GM18870 (cell line): ENCODE measurements around the gene PIK3C2G.
"Not testable (repeated sequence)": the region's sequence is repeated elsewhere in the genome, so short reads cannot be mapped to it uniquely, and the experiment has no call there.

Experiments used
- ATAC-seq: cut with Tn5 transposase; IDR thresholded peaks from one replicate; pipeline ENCODE4 v1.9.1; 2021; ENCODE audit warnings: moderate library complexity; ENCODE audit not compliant: unreplicated experiment

PIK3C2G gene

DNA sequence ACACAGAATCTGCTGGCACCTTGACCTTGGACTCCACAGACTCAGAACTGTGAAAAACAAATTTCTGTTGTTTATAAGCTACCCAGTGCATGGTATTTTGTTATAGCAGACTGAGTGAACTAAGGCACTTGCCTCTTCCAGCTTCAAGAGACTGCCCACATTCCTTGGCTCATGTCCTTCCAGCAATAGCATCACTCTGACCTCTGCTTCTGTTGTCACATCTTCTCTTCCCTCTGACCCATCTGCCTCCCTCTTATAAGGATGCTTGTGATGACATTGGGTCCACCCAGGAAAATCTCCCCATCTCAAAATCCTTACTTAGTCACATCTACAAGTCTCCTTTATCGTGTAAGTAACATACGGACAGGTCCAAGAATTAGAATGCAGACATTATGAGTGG lies 200.4 kb downstream of the PIK3C2G start:
- no peak for ATAC-seq

DNA sequence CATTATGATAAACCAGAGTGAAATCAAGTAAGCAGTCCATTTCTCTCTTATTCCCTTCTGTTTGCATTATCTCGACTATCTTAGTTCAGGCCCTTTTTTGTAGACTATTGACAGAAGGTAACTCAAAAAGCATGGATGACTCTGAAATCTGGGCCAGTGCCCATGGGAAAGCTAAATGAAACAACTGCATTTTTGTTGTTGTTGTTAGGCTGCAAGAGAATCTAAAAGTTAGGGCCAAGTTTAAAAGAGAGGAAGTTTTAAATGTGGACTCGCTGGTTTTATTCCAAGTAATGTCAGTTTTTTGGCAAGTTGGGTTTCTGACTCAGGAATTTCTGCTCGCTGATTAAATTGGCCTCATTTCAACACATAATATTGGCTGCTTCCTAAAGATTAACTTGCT lies 201.1 kb downstream of the PIK3C2G start:
- ATAC-seq: no peak

DNA sequence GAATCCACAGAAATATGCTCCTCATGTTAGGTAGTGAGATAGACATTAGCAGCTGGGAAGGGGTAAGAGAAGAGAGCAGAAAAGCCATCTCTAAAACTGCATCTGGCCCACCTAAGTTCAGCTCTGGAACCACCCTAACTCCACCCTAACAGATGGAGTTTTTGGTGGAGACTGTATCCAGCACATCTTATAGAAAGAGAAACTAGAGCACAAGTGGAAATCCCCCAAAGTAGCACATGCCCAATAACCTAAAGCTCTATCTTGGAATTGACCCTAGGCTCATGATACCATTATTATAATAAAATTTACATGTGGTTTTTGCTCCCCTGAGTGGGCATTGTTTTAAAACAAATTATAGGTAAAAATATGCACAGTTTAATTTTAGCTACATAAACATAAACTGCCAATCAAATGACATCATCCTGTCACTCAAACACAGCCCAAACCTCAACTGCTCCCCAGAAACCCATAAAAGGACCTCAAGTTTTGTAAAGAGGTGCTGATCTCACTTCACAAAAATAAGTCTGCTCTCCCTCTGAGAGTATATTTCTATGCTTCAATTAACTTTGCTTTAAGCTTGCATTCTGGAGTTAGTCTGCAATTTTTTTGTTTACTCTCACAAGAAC lies 206.4 kb downstream of the PIK3C2G start:
- ATAC-seq: peak; percentile 76

DNA sequence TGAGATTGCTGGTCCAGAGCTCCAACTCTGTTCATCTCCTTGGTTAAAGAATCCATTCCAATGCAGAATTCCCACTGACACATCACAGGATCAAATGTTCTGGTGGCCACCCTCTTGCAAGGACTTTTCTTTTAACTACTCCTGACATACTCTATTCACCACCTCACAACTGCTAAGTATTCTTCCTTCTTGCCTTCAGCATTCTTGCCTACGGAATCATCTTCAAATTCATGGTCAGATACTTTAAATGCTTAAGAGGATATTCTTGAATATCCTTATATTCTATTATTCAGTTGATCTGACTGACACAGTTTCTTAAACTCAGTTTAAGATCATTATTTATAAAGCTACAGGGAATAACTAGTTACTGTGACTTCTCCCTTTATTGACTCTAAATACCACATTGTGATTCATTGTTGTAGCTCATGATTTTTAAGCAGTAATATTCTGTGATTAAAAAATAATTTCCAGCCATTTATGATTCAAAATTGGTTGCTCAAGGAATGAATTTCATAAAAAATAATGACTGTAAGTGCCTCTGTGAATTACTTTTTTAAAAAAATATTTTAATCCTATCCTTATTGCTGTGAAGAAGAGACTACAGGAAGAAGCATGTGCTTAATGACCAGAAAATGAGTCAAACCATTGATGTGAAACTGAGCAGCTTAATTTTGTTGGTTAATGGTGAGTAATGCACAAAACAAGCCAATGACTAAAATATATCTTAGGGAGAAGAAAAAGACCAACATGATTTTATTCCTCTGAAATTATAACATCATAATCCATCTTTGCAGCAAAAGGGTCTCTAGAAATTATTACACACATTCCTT lies 207.1 kb downstream of the PIK3C2G start:
- no peak for ATAC-seq

DNA sequence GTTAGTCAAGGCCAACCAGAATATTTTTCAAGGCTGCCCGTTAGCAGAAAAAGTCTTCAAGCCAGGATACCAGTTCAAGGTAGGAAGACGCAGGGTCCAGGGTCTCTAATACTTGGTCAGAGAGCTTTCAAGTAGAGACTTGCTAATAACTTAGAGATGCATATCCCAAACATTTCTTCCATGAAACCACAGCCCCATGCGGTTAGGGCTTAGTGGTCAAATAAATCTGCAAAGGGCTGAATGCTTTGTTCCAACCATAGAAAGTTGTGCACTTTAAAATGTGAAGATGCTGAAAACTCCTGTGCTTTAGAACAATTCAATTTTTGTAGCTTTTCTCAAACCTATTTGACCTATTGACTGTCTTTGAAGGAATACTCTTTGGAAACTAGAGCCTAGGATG lies 208.9 kb downstream of the PIK3C2G start:
- no peak for ATAC-seq

DNA sequence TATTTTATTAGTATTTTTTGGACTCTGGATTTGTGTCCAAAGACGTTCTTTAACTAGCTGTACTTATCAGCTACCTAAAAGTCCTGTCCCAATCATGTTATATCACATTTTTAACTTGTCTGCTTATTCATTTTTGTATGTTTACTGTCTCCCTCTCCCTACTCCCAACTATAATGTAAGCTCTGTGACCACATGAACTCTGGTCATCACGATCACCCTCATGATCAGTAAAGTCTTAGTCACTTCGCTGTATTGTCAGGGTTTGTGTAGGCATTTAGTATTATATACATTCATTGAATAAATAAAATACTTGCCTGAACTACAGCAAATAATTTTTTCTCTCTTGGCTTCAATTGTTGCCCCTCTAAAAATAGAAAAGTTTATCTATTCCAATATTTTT lies 211.0 kb downstream of the PIK3C2G start:
- no peak for ATAC-seq

DNA sequence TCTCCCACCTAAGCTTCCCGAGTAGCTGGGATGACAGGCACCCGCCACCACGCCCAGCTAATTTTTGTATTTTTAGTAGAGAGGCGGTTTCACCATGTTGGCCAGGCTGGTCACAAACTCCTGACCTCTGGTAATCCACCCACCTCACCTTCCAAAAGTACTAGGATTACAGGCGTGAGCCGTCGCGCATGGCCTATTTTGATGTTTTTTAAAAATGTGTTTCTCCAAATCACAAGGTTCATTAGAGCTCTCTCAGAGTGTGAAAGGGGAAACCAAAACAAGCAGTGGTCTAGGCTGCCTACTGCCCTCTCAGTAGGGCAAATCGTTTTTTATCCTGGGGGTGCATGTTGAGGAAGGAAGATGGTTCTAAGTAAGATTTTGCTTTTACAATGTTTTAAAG lies 211.5 kb downstream of the PIK3C2G start:
- ATAC-seq: no peak

DNA sequence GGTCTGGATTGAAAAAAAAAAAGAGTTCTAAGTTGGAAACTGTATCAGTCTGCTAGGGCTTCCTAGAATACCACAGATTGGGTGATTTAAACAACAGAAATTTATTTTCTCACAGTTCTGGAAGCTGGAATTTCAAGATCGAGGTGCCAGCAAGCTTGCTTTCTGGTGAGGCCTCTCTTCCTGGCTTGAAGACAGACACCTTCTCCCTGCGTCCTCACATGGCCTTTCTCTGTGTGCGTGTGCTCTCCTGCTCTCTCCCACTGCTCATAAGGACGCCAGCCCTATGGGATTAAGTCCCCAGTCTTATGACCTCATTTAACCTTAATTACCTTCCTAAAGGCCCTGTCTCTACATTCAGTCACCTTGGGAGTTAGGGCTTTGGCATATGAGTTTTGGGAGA lies 215.5 kb downstream of the PIK3C2G start:
- ATAC-seq: no peak

DNA sequence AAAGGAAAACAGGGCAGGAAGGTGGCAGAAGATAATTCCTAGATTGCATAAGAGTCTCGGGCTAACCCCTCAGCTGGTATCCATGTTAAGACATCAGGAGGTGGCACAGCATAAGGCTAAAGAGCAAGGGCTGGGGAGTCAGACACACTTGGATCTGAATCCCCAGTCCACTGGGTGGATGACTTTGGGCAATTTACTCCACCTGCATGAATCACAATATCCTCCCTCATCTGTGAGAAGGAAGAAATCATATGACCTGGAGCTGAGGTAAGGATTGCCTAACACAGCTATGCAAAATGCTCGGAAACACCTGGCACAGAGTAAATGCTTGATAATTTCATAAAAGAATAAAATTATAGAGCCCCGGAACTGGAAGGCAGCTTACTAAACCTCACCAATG lies 217.9 kb downstream of the PIK3C2G start:
- ATAC-seq: no peak

DNA sequence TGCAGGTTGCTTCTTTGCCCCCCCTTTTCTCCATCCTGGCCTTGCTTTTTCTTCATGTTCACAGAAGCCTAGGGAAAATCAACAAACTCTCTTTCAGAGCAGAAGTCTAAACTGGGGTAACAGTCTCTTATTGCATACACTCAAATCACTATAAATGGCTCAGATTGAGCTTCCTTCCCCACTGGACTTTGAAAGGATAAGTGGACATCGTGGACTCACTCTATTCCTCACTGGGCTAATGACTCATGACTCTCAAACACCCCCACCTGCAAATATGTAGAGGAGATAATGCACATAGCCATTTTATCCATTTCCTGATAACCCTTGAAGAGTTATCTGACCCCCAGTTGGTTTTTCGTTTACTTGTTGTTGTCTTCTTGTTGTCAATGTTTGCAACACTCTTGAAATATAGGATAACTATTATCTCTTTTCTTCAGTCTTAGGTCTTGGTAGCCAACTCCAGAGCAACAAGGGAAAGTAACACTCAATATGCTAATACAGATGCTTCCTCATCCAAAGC lies 221.3 kb downstream of the PIK3C2G start:
- ATAC-seq: no peak

DNA sequence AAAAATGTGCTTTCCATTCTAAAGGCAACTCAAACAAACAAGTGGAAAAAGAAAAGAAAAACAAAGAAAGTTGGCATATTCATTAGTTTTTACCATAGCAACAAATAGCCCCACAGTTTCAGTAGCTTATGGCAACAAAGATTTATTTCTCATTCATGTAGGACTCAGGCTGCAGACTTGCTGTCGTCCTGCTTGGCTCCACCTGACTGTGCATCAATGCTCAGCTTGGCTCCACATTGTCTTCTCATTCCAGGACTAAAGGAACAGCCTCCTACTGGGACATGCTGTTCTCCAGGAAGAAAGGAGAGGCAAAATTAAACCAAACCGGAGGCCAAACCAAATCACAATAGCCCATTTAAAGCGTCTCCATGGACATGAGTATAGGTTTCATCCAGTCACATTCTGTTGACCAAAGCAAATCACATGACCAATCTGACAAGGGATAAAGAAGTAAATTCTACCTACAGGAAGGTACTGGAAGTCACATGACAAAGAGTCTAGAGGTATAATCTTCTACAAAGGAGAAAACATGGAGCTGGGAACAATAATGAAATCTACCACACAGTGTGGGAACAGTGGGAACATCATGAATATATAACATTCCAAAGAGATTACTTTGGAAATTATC lies 222.5 kb downstream of the PIK3C2G start:
- no peak for ATAC-seq

DNA sequence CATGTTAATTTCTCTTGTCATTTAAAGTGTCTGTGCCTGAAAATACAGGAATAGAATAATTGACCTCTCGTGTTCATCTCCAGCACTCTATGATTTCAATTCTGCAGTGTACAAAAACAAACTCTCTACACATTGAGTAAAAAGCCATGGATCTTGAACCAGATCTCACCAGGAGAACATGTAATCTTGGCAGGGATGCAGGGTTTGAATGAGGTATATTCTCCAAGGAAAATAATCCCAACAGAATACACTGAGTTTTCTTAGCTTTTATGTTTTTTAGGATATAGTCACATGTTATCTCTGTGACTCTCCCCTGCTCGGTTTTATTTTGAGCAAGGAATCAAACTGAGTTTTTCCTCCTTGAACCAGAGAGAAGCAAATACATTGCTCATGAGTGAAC lies 224.7 kb downstream of the PIK3C2G start:
- no peak for ATAC-seq

DNA sequence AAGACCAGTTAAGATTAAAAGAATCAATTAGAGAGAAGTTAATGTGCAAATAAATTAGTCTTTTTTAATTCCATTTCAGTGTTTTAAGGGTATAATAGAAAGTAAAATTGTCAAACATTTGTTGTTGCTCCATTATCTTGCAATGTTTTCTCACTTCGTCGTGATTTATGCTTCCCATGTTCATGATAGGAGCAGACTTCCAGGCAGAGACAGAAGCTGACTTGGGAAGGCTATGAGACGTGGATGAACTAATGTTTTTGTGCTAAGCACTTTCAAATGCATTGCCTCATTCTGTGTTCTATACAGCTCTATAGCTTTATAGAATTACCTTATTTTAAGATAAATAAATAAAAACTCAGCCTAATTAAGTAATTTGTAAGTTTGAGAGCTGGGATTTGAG lies 226.2 kb downstream of the PIK3C2G start:
- ATAC-seq: no peak

DNA sequence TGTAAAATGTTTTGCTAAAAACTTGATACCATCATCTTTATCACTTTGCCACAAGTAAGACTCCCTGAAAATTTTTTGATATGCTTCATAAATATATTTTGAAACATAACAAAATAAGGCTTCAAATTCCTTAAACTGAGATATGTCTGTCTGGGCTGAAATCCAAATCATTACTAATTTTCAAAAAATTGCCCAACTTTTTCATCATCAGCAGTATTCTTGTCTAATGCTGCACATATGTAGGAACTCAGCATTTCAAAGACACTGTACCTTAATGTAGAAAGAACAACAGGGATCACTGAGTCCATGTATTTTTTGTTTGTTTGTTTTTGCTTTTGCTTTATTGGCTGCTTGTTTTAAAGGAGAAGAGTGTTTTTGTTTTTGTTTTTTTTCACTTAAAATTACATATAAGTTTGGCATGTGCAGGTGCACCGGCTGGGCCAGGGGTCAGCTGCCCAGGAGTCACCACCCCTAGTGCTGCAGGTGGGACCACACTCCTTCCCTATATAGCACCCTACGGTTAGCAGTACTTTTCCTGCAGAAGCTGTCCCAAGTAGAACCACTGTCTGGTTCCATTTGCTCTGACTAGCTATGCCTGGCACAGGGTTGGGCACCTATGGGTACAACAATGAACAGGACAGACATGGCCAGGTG lies 231.2 kb downstream of the PIK3C2G start:
- no peak for ATAC-seq

DNA sequence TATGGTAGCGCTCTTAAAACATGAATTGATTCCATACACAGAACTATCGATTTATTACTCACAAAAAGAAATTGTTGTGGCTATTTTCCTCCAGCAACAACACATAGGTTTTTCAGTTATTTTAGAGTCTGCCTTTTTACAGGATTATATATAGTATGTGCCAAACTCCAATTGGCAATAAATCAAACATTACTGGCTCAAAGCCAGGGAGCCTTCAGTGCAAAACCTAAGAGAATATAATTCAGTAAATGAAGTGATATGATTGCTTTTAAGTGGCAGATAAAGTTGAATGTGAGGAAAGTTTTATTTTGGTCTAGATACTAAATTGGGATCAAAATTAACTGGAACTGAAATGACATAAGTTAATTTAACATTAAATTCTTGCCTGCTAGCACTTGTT lies 234.8 kb downstream of the PIK3C2G start:
- no peak for ATAC-seq

DNA sequence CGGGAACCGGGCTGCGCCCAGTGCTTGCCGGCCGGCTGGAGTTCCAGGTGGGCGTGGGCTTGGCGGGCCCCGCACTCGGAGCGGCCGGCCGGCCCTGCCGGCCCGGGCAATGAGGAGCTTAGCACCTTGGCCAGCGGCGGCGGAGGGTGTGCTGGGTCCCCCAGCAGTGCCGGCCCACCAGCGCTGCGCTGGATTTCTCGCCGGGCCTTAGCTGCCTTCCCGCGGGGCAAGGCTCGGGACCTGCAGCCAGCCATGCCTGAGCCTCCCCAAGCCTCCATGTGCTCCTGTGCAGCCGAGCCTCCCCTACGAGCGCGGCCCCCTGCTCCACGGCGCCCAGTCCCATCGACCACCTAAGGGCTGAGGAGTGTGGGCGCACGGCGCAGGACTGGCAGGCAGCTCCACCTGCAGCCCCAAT lies 238.8 kb downstream of the PIK3C2G start:
- ATAC-seq: not testable (repeated sequence)

DNA sequence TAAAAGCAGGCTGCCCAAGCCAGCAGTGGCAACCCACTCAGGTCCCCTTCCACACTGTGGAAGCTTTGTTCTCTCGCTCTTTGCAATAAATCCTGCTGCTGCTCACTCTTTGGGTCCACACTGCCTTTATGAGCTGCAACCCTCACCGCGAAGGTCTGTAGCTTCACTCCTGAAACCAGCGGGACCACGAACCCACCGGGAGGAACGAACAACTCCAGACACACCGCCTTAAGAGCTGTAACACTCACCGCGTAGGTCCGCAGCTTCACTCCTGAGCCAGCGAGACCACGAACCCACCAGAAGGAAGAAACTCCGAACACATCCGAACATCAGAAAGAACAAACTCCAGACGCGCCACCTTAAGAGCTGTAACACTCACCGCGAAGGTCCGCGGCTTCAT lies 239.4 kb downstream of the PIK3C2G start:
- ATAC-seq: not testable (repeated sequence)

DNA sequence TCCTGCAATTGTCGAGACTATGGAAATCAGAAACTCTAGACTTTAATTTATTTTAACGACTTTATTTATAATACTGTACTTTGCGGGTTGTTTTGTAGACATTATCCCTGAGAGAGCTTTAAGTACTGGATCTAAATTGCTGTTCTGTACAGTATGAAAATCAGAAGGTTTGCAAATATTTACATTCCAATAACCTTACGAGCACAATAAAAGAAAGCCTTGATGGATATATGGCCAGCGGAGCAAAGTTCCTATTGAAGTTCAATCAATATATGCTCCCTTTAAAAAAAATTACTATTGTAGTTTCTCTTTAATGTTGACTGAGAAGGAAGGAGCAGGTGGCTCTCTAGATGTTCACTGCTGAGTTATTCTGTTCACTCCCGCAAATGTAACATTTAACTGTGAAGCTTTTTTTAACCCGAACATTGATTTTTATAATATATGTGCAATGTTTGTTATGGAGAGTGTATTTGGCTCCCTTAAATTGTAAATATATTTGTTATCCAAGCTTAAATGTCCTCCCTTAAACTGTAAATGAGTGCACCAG lies 241.2 kb downstream of the PIK3C2G start:
- ATAC-seq: no peak

DNA sequence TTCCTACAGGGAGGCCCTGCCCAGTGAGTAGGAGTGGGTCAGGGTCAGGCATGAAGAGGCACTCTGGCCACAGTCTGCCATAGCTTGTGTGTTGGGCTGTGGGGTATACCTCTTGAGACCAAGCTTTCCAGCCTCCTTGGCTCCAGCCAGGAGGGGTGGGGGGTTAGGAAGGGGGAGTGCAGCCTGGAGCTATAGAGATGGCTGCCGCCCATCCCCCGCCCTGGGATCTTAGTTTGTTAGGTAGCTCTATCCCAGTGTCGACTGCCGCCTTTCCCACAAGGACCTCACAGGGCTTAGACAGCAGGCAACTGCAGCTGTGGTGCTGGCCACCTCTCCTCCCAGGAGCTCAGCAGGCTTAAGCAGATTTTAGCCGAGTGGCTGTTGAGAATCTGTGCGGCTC lies 260.1 kb downstream of the PIK3C2G start:
- ATAC-seq: no peak

DNA sequence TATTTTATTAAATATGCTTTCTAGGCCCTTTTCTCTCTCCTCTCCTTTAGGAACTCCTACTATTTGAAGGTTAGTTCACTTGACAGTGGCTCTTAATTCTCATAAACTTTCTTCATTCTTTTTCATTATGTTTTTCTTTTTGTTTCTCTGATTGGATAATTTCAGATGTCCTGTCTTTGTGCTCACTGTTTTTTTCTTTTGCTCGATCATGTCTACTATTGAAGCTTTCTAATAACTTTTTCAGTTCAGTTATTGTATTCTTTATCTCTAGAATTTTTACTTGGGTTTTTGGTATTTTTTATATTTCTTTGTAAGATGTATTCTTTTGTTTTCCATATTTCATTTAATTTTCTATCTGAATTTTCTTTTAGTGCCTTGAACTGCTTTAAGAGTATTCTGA lies 261.5 kb downstream of the PIK3C2G start:
- no peak for ATAC-seq

DNA sequence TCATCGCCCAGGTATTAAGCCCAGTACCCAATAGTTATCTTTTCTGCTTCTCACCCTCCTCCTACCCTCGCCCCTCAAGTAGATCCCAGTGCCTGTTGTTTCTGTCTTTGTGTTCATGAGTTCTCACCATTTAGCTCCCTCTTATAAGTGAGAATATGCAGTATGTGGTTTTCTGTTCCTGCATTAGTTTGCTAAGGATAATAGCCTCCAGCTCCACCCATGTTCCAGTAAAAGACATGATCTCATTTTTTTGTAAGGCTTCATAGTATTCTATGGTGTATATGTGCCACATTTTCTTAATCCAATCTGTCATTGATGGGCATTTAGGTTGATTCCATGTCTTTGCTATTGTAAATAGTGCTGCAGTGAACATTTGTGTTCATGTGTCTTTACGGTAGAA lies 281.2 kb downstream of the PIK3C2G start:
- ATAC-seq: not testable (repeated sequence)
